GM12864 (cell line): ENCODE data around the gene TOX3.

ENCODE experiments used
- DNase-seq: peaks from one replicate; pipeline ENCODE4 v3.0.0-alpha.2; 2011; ENCODE audit warnings: low read depth
- H3K4me3 ChIP-seq: 2 replicates; pipeline ENCODE4 v1.5.1; 2011; ENCODE audit warnings: mild to moderate bottlenecking, low read depth, low read length, control low read depth
- CTCF ChIP-seq: IDR thresholded peaks from 2 replicates; pipeline ENCODE4 v1.5.1; 2011; ENCODE audit warnings: low read depth, mild to moderate bottlenecking, moderate library complexity, low read length, control low read depth, inconsistent platforms; ENCODE audit errors: missing control alignments

Gene TOX3

GRCh38 chr16:52547004-52547833 lies at the start of gene TOX3:
TSS of gene TOX3 (minus strand) at chr16:52547143. CDS start at chr16:52546723, 420 bp downstream.
- no peak within 1 kb of the TSS for H3K4me3 ChIP-seq
- TF ChIP-seq CTCF = no peak
- DNase-seq = no peak

- no peak for TF ChIP-seq CTCF
- DNase-seq = no peak
- no peak overlapping the region for H3K4me3 ChIP-seq
Measured at GRCh38 chr16:52592778-52593177, 45.8 kb upstream of the TOX3 start.

GRCh38 chr16:52591934-52592592 lies 45.1 kb upstream of the TOX3 start:
- H3K4me3 ChIP-seq = no peak overlapping the region
- TF ChIP-seq CTCF = no peak

GRCh38 chr16:52591471-52591870 lies 44.5 kb upstream of the TOX3 start:
- no peak for TF ChIP-seq CTCF

More at GRCh38 chr16:52591934-52592592, 45.1 kb upstream of the TOX3 start:
- DNase-seq = no peak

GRCh38 chr16:52586159-52586558 lies 39.2 kb upstream of the TOX3 start:
- no peak overlapping the region for H3K4me3 ChIP-seq
- TF ChIP-seq CTCF = no peak
- DNase-seq = no peak

More at GRCh38 chr16:52591471-52591870, 44.5 kb upstream of the TOX3 start:
- H3K4me3 ChIP-seq = no peak overlapping the region
- DNase-seq = no peak

- no peak for DNase-seq
- no peak for TF ChIP-seq CTCF
- no peak overlapping the region for H3K4me3 ChIP-seq
Measured at GRCh38 chr16:52584354-52585320, 37.7 kb upstream of the TOX3 start.
